Inflammatory macrophage treated with lipopolysaccharide for 4 hours (primary cell): ENCODE results near the gene CHD9NB.

Experiments
- DNase-seq: peaks from one replicate; pipeline ENCODE4 v3.0.0-alpha.2; 2020

The CHD9NB gene

GRCh38 chr16:53022374-53022773, 30.3 kb downstream of the CHD9NB start:
- DNase-seq: peak; percentile 45

GRCh38 chr16:53018834-53019416, 33.8 kb downstream of the CHD9NB start:
- DNase-seq: no peak

GRCh38 chr16:53014287-53014686, 38.4 kb downstream of the CHD9NB start:
- no peak for DNase-seq

DNA sequence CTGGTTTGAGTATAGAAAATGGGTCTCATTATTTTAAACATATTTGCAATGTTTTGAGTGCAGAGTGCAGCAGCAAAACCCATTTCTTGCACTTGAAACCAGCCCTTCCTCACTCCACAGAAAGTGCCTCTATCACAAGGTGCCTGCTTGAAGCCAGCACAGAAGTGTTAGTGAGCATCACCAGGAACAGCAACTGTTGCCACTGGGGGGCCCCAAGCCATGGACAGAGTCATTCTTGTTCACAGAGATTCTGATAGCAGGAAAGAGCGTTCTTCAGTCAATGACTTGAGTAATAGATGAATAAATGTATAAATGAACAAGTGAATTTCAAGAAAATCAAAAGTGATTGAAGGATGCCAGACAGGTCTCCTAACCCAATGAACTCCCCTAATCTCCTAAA, 45.6 kb downstream of the CHD9NB start:
- DNase-seq: no peak

DNA sequence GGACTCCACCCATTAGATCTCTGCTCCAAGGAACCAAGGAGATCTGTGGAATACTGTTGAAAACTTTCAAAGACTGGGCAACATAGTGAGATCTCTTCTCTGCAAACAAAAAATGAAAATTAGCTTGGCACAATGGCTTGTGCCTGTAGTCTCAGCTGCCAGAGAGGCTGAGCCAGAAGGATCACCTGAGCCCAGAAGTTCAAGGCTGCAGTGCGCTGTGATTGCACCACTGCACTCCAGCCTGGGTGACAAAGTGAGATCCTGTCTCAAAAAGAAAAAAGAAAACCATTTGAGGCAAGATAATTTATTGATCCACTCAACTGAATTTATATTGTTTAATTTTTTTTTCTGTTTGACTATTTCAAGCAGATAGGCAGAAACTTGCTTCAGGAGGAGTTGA, 54.8 kb downstream of the CHD9NB start:
- DNase-seq: no peak

GRCh38 chr16:52994942-52995341, 57.8 kb downstream of the CHD9NB start:
- no peak for DNase-seq

GRCh38 chr16:52993179-52993578, 59.5 kb downstream of the CHD9NB start:
- no peak for DNase-seq

GRCh38 chr16:52991572-52991971, 61.1 kb downstream of the CHD9NB start:
- DNase-seq: no peak
